Measurements from ENCODE around the gene TAF6L.
"Not testable (repeated sequence)": the region's sequence is repeated elsewhere in the genome, so short reads cannot be mapped to it uniquely, and the experiment has no call there.

The TAF6L gene

GRCh38 chr11:62727165-62727871 is 43.9 kb upstream of the TAF6L start, which contains the start of gene HNRNPUL2:
Gene HNRNPUL2 (minus strand): TSS chr11:62727457. CDS start chr11:62727156, 301 bp downstream.
- peak within 1 kb of the TSS; percentile 98 for H3K4me3 ChIP-seq (ENCODE audit: low read depth, low read length)
- no peak for TF ChIP-seq CTCF (IDR thresholded peaks at IDR 0.05; ENCODE audit: borderline replicate concordance, insufficient read depth, low read depth, low read length)

GRCh38 chr11:62727872-62728170 is 43.4 kb upstream of the TAF6L start:
- no peak for TF ChIP-seq CTCF (IDR thresholded peaks at IDR 0.05; ENCODE audit: borderline replicate concordance, insufficient read depth, low read depth, low read length)
- H3K4me3 ChIP-seq (ENCODE audit: low read depth, low read length) = peak overlapping the region; percentile 98

GRCh38 chr11:62728171-62728988 is 42.8 kb upstream of the TAF6L start, which contains the start of gene TTC9C:
Gene TTC9C (plus strand): TSS chr11:62728486. CDS start chr11:62728849, 363 bp downstream.
- TF ChIP-seq CTCF (IDR thresholded peaks at IDR 0.05; ENCODE audit: borderline replicate concordance, insufficient read depth, low read depth, low read length) = no peak

GRCh38 chr11:62730076-62730475 is 41.1 kb upstream of the TAF6L start:
- H3K4me3 ChIP-seq (ENCODE audit: low read depth, low read length) = peak overlapping the region; percentile 98

More at GRCh38 chr11:62728171-62728988, 42.8 kb upstream of the TAF6L start, which contains the start of gene TTC9C:
- peak within 1 kb of the TSS; percentile 98 for H3K4me3 ChIP-seq (ENCODE audit: low read depth, low read length)

GRCh38 chr11:62732830-62733229 is 38.4 kb upstream of the TAF6L start:
- no peak for TF ChIP-seq CTCF (IDR thresholded peaks at IDR 0.05; ENCODE audit: borderline replicate concordance, insufficient read depth, low read depth, low read length)
- no peak overlapping the region for H3K4me3 ChIP-seq (ENCODE audit: low read depth, low read length)

- no peak for TF ChIP-seq CTCF (IDR thresholded peaks at IDR 0.05; ENCODE audit: borderline replicate concordance, insufficient read depth, low read depth, low read length)
- H3K4me3 ChIP-seq (ENCODE audit: low read depth, low read length) = no peak overlapping the region
These were observed 34.0 kb upstream of the TAF6L start for GRCh38 chr11:62737196-62737595.

GRCh38 chr11:62747475-62748160 is 23.6 kb upstream of the TAF6L start:
- TF ChIP-seq CTCF (IDR thresholded peaks at IDR 0.05; ENCODE audit: borderline replicate concordance, insufficient read depth, low read depth, low read length) = no peak

GRCh38 chr11:62749931-62750330 is 21.3 kb upstream of the TAF6L start:
- not testable (repeated sequence) for H3K4me3 ChIP-seq (ENCODE audit: low read depth, low read length)

More at GRCh38 chr11:62747475-62748160, 23.6 kb upstream of the TAF6L start:
- no peak overlapping the region for H3K4me3 ChIP-seq (ENCODE audit: low read depth, low read length)

Data from GM12875 (cell line).